OCI-LY7 (cell line): ENCODE data around the gene POU6F2. TPM values are rescaled to one million over a fixed set of nuclear protein-coding genes. Genes with fewer than 3 reads are reported as not detected.

Experiments
- BruUV-seq: library from RNA; stranded (reverse); fragments of 400-500 nt; replicated peaks from 2 replicates; lab custom pipeline; 2021; lab: Mats Ljungman, UMichigan
- CTCF ChIA-PET: fragments of 300-600 bp; sonication (Branson Sonifier 250); formaldehyde crosslinking; loops from one replicate; lab custom pipeline; 2022; ENCODE audit warnings: antibody characterized with exemption; ENCODE audit not compliant: unreplicated experiment; lab: Charles Lee
- POLR2A ChIA-PET: fragments of 300-600 bp; sonication (Branson Sonifier 250); formaldehyde crosslinking; loops from one replicate; lab custom pipeline; 2022; ENCODE audit warnings: antibody characterized with exemption; lab: Charles Lee
- DNase-seq: peaks from one replicate; pipeline ENCODE4 v3.0.0-alpha.2; 2015; ENCODE audit warnings: low spot score
- H2AFZ ChIP-seq: fragments of 200-600 bp; sonication (generic), shearing (Covaris generic); 2 replicates; pipeline ENCODE4 v1.6.1; 2014; ENCODE audit warnings: mild to moderate bottlenecking, antibody characterized with exemption, low read length, moderate library complexity
- H3K27ac ChIP-seq: fragments of 200-600 bp; sonication (generic); 2 replicates; pipeline ENCODE4 v1.5.1; 2014; ENCODE audit warnings: mixed run types, low read depth, mild to moderate bottlenecking, moderate library complexity, low read length, inconsistent platforms; ENCODE audit not compliant: poor library complexity, severe bottlenecking
- H3K36me3 ChIP-seq: fragments of 200-600 bp; sonication (generic); 2 replicates; pipeline ENCODE4 v1.6.1; 2014; ENCODE audit warnings: mild to moderate bottlenecking, antibody characterized with exemption, low read length, moderate library complexity, mixed read lengths; ENCODE audit not compliant: insufficient read depth
- H3K4me1 ChIP-seq: fragments of 200-600 bp; sonication (generic); 2 replicates; pipeline ENCODE4 v1.5.1; 2014; ENCODE audit warnings: mild to moderate bottlenecking, low read length; ENCODE audit not compliant: insufficient read depth, poor library complexity, severe bottlenecking
- H3K4me2 ChIP-seq: fragments of 200-600 bp; sonication (generic); 2 replicates; pipeline ENCODE4 v1.6.1; 2014; ENCODE audit warnings: mild to moderate bottlenecking, low read length
- H3K4me3 ChIP-seq: fragments of 200-600 bp; sonication (generic); 2 replicates; pipeline ENCODE4 v1.5.1; 2014; ENCODE audit warnings: mild to moderate bottlenecking, low read depth, low read length; ENCODE audit not compliant: poor library complexity, severe bottlenecking
- H3K79me2 ChIP-seq: fragments of 200-600 bp; sonication (generic); 2 replicates; pipeline ENCODE4 v1.6.1; 2016; ENCODE audit warnings: low read depth, mild to moderate bottlenecking, low read length, moderate library complexity, mixed read lengths; ENCODE audit not compliant: insufficient read depth
- H3K9me2 ChIP-seq: fragments of 200-600 bp; sonication (generic); 2 replicates; pipeline ENCODE4 v1.6.1; 2016; ENCODE audit warnings: mild to moderate bottlenecking, low read length, mixed read lengths; ENCODE audit not compliant: insufficient read depth
- H3K9me3 ChIP-seq: fragments of 200-600 bp; sonication (generic); 2 replicates; pipeline ENCODE4 v1.6.1; 2014; ENCODE audit warnings: mild to moderate bottlenecking, mixed run types, low read length, mixed read lengths
- H4K20me1 ChIP-seq: fragments of 200-600 bp; sonication (generic); 2 replicates; pipeline ENCODE4 v1.6.1; 2014; ENCODE audit warnings: mild to moderate bottlenecking, antibody characterized with exemption, low read length, moderate library complexity, mixed read lengths; ENCODE audit not compliant: insufficient read depth
- CTCF ChIP-seq: fragments of 200-600 bp; sonication (generic); conservative IDR thresholded peaks from 2 replicates; pipeline ENCODE4 v1.5.1; 2014; ENCODE audit warnings: mild to moderate bottlenecking, antibody characterized with exemption, low read length, moderate library complexity, mixed read lengths
- EZH2phosphoT487 ChIP-seq: fragments of 200-600 bp; sonication (generic); IDR thresholded peaks from 2 replicates; pipeline ENCODE4 v1.6.1; 2018; ENCODE audit warnings: low read depth, borderline replicate concordance, mild to moderate bottlenecking, mixed run types, antibody characterized with exemption, low read length, moderate library complexity, mixed read lengths
- intact Hi-C: fragments of 100-400 bp; cut with micrococcal nuclease; formaldehyde crosslinking; loops from one replicate; pipeline ENCODE4 v1.10.0; 2022; ENCODE audit not compliant: unreplicated experiment
- total RNA-seq, 2 experiments: library from RNA; depleted of rRNA in 1 of 2; stranded (reverse); fragments of >200 nt in 1 of 2; shearing (Covaris generic) in 1 of 2; gene quantifications; 2 replicates each; pipeline ENCODE4 v1.2.3, GENCODE V29; 2014 to 2022

The POU6F2 gene
- total RNA-seq, 2 experiments from 2014 or later = 0.40 TPM; not detected in 1

GRCh38 chr7:39310699-39311098, 333.0 kb downstream of the POU6F2 start:
- H2AFZ ChIP-seq = no peak overlapping the region
- H3K4me2 ChIP-seq = no peak overlapping the region
- H4K20me1 ChIP-seq = no peaks in the 10 kb centered on the region
- H3K79me2 ChIP-seq = no peaks in the 10 kb centered on the region
- no TSS peak for BruUV-seq
- ChIA-PET CTCF (no interaction called here), POLR2A (interaction anchor here (0.6 kb wide), 1 partner anchor 9 kb away, joined by 3 read pairs; no protein-coding TSS in a partner anchor)
- intact Hi-C loops = no loop called here
- H3K4me1 ChIP-seq = no peaks in the 10 kb centered on the region
- H3K9me3 ChIP-seq = no peaks in the 10 kb centered on the region
- H3K4me3 ChIP-seq = no peak overlapping the region
- DNase-seq = no peak
- H3K27ac ChIP-seq = no peak overlapping the region
- TF ChIP-seq EZH2phosphoT487 (no peak), CTCF (no peak)
- H3K36me3 ChIP-seq = no peaks in the 10 kb centered on the region
- H3K9me2 ChIP-seq = no peaks in the 10 kb centered on the region

GRCh38 chr7:39312254-39312989, 334.7 kb downstream of the POU6F2 start:
- POLR2A ChIA-PET = interaction anchor here (0.7 to 0.9 kb wide), 2 partner anchors 51 to 172 kb away, joined by 3 read pairs; no protein-coding TSS in a partner anchor
- no peaks in the 10 kb centered on the region for H3K9me2 ChIP-seq
- no peak overlapping the region for H3K27ac ChIP-seq
- no peaks in the 10 kb centered on the region for H4K20me1 ChIP-seq
- BruUV-seq = no TSS peak
- TF ChIP-seq EZH2phosphoT487 (no peak), CTCF (no peak)
- CTCF ChIA-PET = no interaction called here
- H3K4me1 ChIP-seq = no peaks in the 10 kb centered on the region
- intact Hi-C loops = no loop called here
- H3K4me3 ChIP-seq = no peak overlapping the region
- no peak overlapping the region for H3K4me2 ChIP-seq
- H3K36me3 ChIP-seq = no peaks in the 10 kb centered on the region
- H3K79me2 ChIP-seq = no peaks in the 10 kb centered on the region
- no peaks in the 10 kb centered on the region for H3K9me3 ChIP-seq
- no peak for DNase-seq
- no peak overlapping the region for H2AFZ ChIP-seq

- no peak for DNase-seq
- H4K20me1 ChIP-seq = no peaks in the 10 kb centered on the region
- H3K36me3 ChIP-seq = no peaks in the 10 kb centered on the region
- H3K9me3 ChIP-seq = no peaks in the 10 kb centered on the region
- no peaks in the 10 kb centered on the region for H3K9me2 ChIP-seq
- TF ChIP-seq CTCF (no peak), EZH2phosphoT487 (no peak)
- H3K4me2 ChIP-seq = no peak overlapping the region
- H2AFZ ChIP-seq = no peak overlapping the region
- no TSS peak for BruUV-seq
- H3K27ac ChIP-seq = no peak overlapping the region
- H3K4me1 ChIP-seq = no peaks in the 10 kb centered on the region
- H3K79me2 ChIP-seq = no peaks in the 10 kb centered on the region
- CTCF ChIA-PET = no interaction called here
- POLR2A ChIA-PET = no interaction called here
- no peak overlapping the region for H3K4me3 ChIP-seq
- intact Hi-C loops = no loop called here
These were observed 335.7 kb downstream of the POU6F2 start for GRCh38 chr7:39313376-39313775.
